Endothelial cell of umbilical vein (primary cell): Measurements from ENCODE around the gene CCDC170. TPM values are rescaled to one million over a fixed set of nuclear protein-coding genes. Genes with fewer than 3 reads are reported as not detected.
"Not testable (repeated sequence)": the region's sequence is repeated elsewhere in the genome, so short reads cannot be mapped to it uniquely, and the experiment has no call there.

ENCODE experiments used
- BruUV-seq: library from RNA; stranded (reverse); fragments of 400-500 nt; replicated peaks from 2 replicates; lab custom pipeline; 2021; lab: Mats Ljungman, UMichigan
- CTCF ChIA-PET: fragments of 300-600, 350-600 bp; sonication (Branson Sonifier 250); formaldehyde crosslinking; loops from one replicate; lab custom pipeline; 2021; ENCODE audit warnings: antibody characterized with exemption, inconsistent platforms; lab: Charles Lee
- POLR2A ChIA-PET: fragments of 300-600, 350-600 bp; sonication (Branson Sonifier 250); formaldehyde crosslinking; loops from one replicate; lab custom pipeline; 2021; ENCODE audit warnings: antibody characterized with exemption, inconsistent platforms; lab: Charles Lee
- DNase-seq: peaks from one replicate; pipeline ENCODE4 v3.0.0-alpha.2; 2011; ENCODE audit warnings: low read depth, low spot score
- FAIRE-seq: peaks from 2 replicates; lab custom pipeline; 2011; peaks lifted over from hg19 to GRCh38; lab: Jason Lieb, UNC
- H2AFZ ChIP-seq: 2 replicates; pipeline ENCODE4 v1.6.0; 2012; ENCODE audit warnings: low read depth, low read length, control low read depth, inconsistent platforms
- H3K27ac ChIP-seq: 2 replicates; pipeline ENCODE4 v1.5.1; 2011; ENCODE audit warnings: low read depth, mild to moderate bottlenecking, control low read depth, low read length, moderate library complexity; ENCODE audit not compliant: insufficient read depth
- H3K27me3 ChIP-seq, 2 experiments: 2 replicates each; pipeline versions ENCODE4 v1.6.0 to v1.6.1; 2011; ENCODE audit warnings: low read length in 2 of 2, mixed read lengths in 1 of 2; ENCODE audit not compliant: control insufficient read depth in 2 of 2, insufficient read depth in 2 of 2
- H3K36me3 ChIP-seq, 2 experiments: 2 replicates in 1 of 2; 3 replicates in 1 of 2; pipeline ENCODE4 v1.5.1; 2011; ENCODE audit warnings: low read length in 2 of 2, mild to moderate bottlenecking in 1 of 2, moderate library complexity in 1 of 2; ENCODE audit not compliant: control insufficient read depth in 2 of 2, insufficient read depth in 2 of 2; ENCODE audit errors: extremely low read depth in 1 of 2
- H3K4me1 ChIP-seq: 3 replicates; pipeline ENCODE4 v1.5.1; 2011; ENCODE audit warnings: mild to moderate bottlenecking, low read length; ENCODE audit not compliant: control insufficient read depth, insufficient read depth; ENCODE audit errors: extremely low read depth
- H3K4me2 ChIP-seq: 2 replicates; pipeline ENCODE4 v1.6.1; 2011; ENCODE audit warnings: low read length, control low read depth, mixed read lengths; ENCODE audit not compliant: insufficient read depth
- H3K4me3 ChIP-seq, 3 experiments: fragments of 200-600 bp in 1 of 3; sonication (generic), shearing (Covaris generic) in 1 of 3; replicated peaks in 1 of 3; 2 replicates each; pipeline ENCODE4 v1.5.1; 2011 to 2016; ENCODE audit warnings: control low read depth in 3 of 3, low read length in 3 of 3, mild to moderate bottlenecking in 2 of 3, inconsistent platforms in 1 of 3, low read depth in 1 of 3, moderate library complexity in 1 of 3; ENCODE audit not compliant: insufficient read depth in 1 of 3
- H3K79me2 ChIP-seq: 2 replicates; pipeline ENCODE4 v1.6.0; 2012; ENCODE audit warnings: low read length, inconsistent platforms; ENCODE audit not compliant: control insufficient read depth, insufficient read depth
- H3K9ac ChIP-seq: replicated peaks from 2 replicates; pipeline ENCODE3; 2011; ENCODE audit warnings: low read length, control low read depth; ENCODE audit not compliant: insufficient read depth; ENCODE audit errors: extremely low read depth
- H3K9me1 ChIP-seq: replicated peaks from 3 replicates; pipeline ENCODE4 v1.6.0; 2011; ENCODE audit warnings: mild to moderate bottlenecking, low read length; ENCODE audit not compliant: control insufficient read depth, insufficient read depth; ENCODE audit errors: extremely low read depth
- H3K9me3 ChIP-seq: replicated peaks from 2 replicates; pipeline ENCODE4 v1.5.1; 2012; ENCODE audit warnings: low read length, inconsistent platforms; ENCODE audit not compliant: control insufficient read depth, insufficient read depth
- H4K20me1 ChIP-seq: replicated peaks from 2 replicates; pipeline ENCODE3; 2011; ENCODE audit warnings: mild to moderate bottlenecking, low read length; ENCODE audit not compliant: control insufficient read depth, insufficient read depth; ENCODE audit errors: extremely low read depth
- FOS ChIP-seq: IDR thresholded peaks from 2 replicates; pipeline ENCODE4 v1.6.1; 2011; ENCODE audit warnings: mild to moderate bottlenecking, low read length, moderate library complexity, borderline replicate concordance; ENCODE audit not compliant: insufficient read depth
- JUN ChIP-seq: IDR thresholded peaks from 2 replicates; pipeline ENCODE4 v1.6.1; 2011; ENCODE audit warnings: borderline replicate concordance, low read depth; ENCODE audit not compliant: insufficient read length, insufficient read depth
- MYC ChIP-seq: IDR thresholded peaks from one replicate; pipeline ENCODE4 v1.6.1; 2011; ENCODE audit warnings: mild to moderate bottlenecking, low read depth, low read length
- POLR2AphosphoS5 ChIP-seq: IDR thresholded peaks from 2 replicates; pipeline ENCODE4 v1.6.1; 2012; ENCODE audit warnings: low read depth, mild to moderate bottlenecking, control low read depth, low read length, moderate library complexity; ENCODE audit not compliant: insufficient read depth
- dilution Hi-C: fragments of 300-500 bp; cut with MboI; formaldehyde crosslinking; loops from one replicate; pipeline ENCODE4 v1.15.0; 2019; ENCODE audit warnings: low sequenced_read_pairs; ENCODE audit not compliant: extremely low pct_ligation_motif_present
- intact Hi-C: fragments of 100-400 bp; cut with micrococcal nuclease; formaldehyde crosslinking; loops from one replicate; pipeline ENCODE4 v1.10.0; 2022
- polyA plus RNA-seq, 4 experiments: library from polyadenylated mRNA; depleted of rRNA in 3 of 4; stranded (reverse) in 3 of 4; unstranded in 1 of 4; fragments of >200 nt; gene quantifications; 2 replicates each; pipeline versions ENCODE4 v1.2.1 to v1.2.3, GENCODE V29; 2011 to 2012; ENCODE audit warnings: missing spikeins in 1 of 4
- total RNA-seq: library from RNA; stranded (reverse); gene quantifications from 2 replicates; pipeline ENCODE4 v1.2.3, GENCODE V29; 2021
- TF ChIP-seq, protein P1 (sequence below): IDR thresholded peaks from 2 replicates; pipeline ENCODE4 v1.6.1; 2011; ENCODE audit not compliant: insufficient read depth, insufficient read length
- TF ChIP-seq, protein P2 (sequence below), 2 donors: IDR thresholded peaks; 1 replicate in 1 of 2; 2 replicates in 1 of 2; pipeline ENCODE4 v1.5.1; 2011; ENCODE audit warnings: low read length in 2 of 2, mild to moderate bottlenecking in 2 of 2, moderate library complexity in 2 of 2, control low read depth in 1 of 2, inconsistent platforms in 1 of 2, low read depth in 1 of 2; ENCODE audit not compliant: insufficient read depth in 1 of 2; ENCODE audit errors: extremely low read depth in 1 of 2

Gene CCDC170
- total and polyA plus RNA-seq, 2 donors (not counting 3 experiments of a cell fraction or from before 2014, with no cell fraction given) = 0.07 to 0.21 TPM

DNA sequence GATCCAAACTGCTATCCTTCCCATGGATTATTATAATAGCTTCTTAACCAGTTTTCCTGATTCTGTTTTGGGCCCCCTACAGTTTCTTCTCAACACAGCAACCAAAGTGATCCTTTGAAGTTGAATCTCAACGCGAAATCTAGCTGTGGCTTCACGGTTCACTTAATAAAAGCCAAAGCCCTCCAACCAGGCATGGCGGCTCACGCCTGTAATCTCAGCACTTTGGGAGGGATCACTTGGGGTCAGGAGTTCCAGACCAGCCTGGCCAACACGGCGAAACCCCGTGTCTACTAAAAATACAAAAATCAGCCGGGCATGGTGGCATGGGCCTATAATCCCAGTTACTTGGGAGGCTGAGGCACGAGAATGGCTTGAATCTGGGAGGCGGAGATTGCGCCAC, 45.2 kb upstream of the CCDC170 start:
- intact Hi-C loops = no loop called here
- TF ChIP-seq, protein P1, sequence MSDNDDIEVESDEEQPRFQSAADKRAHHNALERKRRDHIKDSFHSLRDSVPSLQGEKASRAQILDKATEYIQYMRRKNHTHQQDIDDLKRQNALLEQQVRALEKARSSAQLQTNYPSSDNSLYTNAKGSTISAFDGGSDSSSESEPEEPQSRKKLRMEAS = no peak
- no peak for TF ChIP-seq JUN
- TF ChIP-seq, protein P2, sequence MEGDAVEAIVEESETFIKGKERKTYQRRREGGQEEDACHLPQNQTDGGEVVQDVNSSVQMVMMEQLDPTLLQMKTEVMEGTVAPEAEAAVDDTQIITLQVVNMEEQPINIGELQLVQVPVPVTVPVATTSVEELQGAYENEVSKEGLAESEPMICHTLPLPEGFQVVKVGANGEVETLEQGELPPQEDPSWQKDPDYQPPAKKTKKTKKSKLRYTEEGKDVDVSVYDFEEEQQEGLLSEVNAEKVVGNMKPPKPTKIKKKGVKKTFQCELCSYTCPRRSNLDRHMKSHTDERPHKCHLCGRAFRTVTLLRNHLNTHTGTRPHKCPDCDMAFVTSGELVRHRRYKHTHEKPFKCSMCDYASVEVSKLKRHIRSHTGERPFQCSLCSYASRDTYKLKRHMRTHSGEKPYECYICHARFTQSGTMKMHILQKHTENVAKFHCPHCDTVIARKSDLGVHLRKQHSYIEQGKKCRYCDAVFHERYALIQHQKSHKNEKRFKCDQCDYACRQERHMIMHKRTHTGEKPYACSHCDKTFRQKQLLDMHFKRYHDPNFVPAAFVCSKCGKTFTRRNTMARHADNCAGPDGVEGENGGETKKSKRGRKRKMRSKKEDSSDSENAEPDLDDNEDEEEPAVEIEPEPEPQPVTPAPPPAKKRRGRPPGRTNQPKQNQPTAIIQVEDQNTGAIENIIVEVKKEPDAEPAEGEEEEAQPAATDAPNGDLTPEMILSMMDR (IDR thresholded peaks at IDR 0.05; ENCODE audit: extremely low read depth in 1 of 2, insufficient read depth in 1 of 2, low read depth in 1 of 2, low read length in 2 of 2) = no peak
- no peak for TF ChIP-seq MYC
- TF ChIP-seq FOS = no peak
- no peak for TF ChIP-seq POLR2AphosphoS5
- POLR2A ChIA-PET = no interaction called here
- Histone ChIP-seq H3K27ac (no peak overlapping the region), H2AFZ (no peak overlapping the region), H3K79me2 (peaks cover 32% of the 10 kb centered on the region), H3K4me2 (no peak overlapping the region), H4K20me1 (no peaks in the 10 kb centered on the region), H3K4me1 (peaks cover 16% of the 10 kb centered on the region), H3K9ac (no peak overlapping the region), H3K9me3 (no peaks in the 10 kb centered on the region), H3K27me3 (no peaks in the 10 kb centered on the region), H3K9me1 (no peaks in the 10 kb centered on the region), H3K36me3 (peaks cover 0 to 2% of the 10 kb centered on the region in 2 experiments), H3K4me3 (no peak overlapping the region)
- dilution Hi-C loops = no loop called here
- CTCF ChIA-PET = interaction anchor here (0.6 to 1.2 kb wide), 5 partner anchors 8 to 1505 kb away, joined by 3 to 5 read pairs (median 3); no protein-coding TSS in a partner anchor
- DNase-seq (no peak), FAIRE-seq (no peak)
- BruUV-seq = no TSS peak

DNA sequence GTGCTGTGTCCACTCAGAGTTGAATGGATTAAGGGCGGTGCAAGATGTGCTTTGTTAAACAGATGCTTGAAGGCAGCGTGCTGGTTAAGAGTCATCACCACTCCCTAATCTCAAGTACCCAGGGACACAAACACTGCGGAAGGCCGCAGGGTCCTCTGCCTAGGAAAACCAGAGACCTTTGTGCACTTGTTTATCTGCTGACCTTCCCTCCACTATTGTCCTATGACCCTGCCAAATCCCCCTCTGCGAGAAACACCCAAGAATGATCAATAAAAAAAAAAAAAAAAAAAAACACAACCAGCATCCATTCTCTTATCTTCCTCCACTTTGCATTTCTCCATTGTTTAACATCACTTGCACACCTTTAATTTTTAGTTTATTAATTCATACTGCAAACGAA, 42.9 kb upstream of the CCDC170 start:
- H2AFZ ChIP-seq, DNase-seq: not testable (repeated sequence)
- H3K27ac ChIP-seq = peak overlapping the region; percentile 78

More for the DNA sequence above, 42.9 kb upstream of the CCDC170 start:
- POLR2A ChIA-PET, H4K20me1 ChIP-seq, H3K9me3 ChIP-seq, H3K9me1 ChIP-seq, FAIRE-seq, H3K27me3 ChIP-seq, BruUV-seq, H3K36me3 ChIP-seq, dilution Hi-C loops: not testable (repeated sequence)
- Histone ChIP-seq H3K4me3 (peak overlapping the region; percentile 78 to 95 (median 80)), H3K9ac (peak overlapping the region; percentile 90), H3K4me2 (peak overlapping the region; percentile 94), H3K4me1 (peaks cover 14% of the 10 kb centered on the region), H3K79me2 (peaks cover 34% of the 10 kb centered on the region)
- CTCF ChIA-PET = interaction anchor here (1.4 to 2.1 kb wide), 3 partner anchors 10 to 45 kb away, joined by 6 to 15 read pairs (median 9); no protein-coding TSS in a partner anchor
- intact Hi-C loops = loop anchor here (5.0 kb wide), 1 partner anchor 646 kb away; no protein-coding TSS in a partner anchor
